HG03108 (cell line): ENCODE results near the gene TRIM5.

Experiments
- ATAC-seq: cut with Tn5 transposase; IDR thresholded peaks from one replicate; pipeline ENCODE4 v1.9.1; 2021; ENCODE audit warnings: moderate library complexity; ENCODE audit not compliant: unreplicated experiment

TRIM5 gene

DNA sequence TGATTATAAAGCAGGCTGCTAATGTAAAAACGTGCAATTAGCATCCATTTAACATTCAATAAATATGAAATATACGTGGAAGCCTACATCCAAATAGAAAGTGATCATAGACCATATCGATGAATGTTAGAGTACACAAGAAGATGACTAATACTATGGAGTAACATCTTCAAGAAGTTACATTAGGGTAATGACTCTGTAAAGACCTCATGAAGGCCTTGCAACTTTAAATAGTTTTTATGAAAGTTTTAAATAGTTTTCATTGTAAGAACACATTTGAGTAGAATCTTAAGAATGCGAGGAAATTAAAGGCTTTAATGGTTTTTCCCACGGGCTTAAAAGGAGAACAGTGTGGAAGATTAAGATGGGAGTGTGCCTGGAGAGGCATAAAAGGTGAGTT is 58.7 kb downstream of the TRIM5 start:
- no peak for ATAC-seq

DNA sequence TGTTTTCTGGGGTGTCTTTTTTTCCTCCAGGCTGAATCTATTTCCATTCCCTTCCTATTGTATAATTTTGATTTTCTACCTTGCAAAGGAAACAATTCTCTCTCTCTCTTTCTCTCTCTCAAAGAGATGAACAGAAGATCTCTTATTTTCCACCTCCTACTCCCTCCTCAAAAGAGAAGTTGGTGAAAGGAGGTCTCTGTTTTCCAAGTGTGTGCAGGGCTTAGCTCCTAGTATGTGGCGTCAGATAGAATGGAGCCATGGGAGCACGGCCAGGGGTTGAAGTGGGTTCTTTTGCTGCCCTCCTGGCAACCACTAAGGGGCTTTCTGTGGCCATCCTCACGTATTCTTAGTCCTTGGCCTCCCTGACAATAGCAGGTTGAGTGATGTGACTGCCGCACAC is 59.6 kb downstream of the TRIM5 start:
- ATAC-seq = no peak

DNA sequence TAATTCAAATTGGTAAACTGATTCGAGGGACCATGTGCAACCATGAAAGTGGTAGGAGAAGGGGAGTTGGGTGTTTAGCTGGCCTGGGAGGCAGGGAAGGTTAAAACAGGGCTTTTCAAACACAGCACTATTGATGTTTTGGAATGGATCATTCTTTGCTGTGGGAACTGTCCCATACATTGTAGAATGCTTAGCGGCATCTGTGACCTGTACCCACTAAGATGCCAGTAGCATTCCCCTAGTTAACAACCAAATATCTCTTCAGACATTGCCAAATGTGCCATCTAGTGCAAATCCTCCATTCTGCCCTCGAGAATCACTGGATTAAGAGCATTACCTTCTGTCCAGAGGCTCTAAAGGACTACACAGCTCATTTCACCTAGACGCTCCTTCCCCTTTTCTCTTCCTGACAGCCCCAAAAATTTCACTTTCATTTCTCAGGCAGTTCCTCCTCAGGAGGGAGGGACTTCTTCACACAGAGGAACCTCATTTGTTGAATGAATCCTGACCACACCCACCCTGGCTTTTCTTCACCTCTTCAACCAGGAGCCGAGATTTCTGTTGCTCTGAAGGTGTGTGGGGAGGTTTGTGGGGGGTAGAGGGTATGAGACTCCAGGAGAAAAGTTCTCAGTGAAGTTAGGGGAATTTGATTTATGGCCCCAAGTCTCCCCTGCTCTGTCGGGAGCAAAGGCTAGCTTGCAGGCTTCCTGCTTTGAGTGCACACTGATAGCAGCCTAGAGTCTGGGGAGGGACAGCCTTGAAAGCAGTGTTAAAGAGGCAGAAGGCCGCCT is 60.2 kb downstream of the TRIM5 start, which contains the start of gene TRIM34:
TRIM34 (plus strand) TSS at position 513 of the 791 bp plus-strand sequence. CDS start 7,331 bp downstream, outside the sequence.
- ATAC-seq = peak; percentile 97

DNA sequence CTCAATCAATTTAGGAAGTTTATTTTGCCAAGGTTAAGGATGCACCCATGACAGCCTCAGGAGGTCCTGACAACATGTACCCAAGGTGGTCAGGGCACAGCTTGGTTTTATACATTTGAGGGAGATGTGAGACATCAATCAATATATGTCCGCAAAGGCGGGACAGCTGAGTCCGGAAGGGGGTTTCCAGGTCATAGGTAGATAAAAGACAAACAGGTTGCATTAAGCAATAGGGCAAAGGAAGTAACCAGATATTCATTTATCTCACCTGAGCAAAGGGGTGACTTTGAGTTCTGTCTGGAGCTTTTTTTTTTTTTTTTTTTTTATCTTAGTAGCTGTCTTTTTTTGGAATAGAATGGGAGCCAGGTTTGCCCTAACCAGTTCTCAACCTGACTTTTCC is 62.1 kb downstream of the TRIM5 start:
- ATAC-seq = no peak

DNA sequence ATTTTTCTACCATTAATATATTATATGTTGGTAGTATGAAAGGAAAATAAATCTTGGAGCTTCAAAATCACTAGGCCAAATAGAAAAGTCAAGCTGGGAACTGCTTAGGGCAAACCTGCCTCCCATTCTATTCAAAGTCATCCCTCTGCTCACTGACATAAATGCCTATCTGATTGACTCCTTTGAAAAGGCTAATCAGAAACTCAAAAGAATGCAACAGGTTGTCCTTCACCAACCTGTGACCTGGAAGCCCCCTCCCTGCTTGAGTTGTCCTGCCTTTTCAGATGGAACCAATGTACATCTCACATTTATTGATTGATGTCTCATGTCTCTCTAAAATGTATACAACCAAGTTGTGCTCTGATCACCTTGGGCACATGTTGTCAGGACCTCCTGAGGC is 63.3 kb downstream of the TRIM5 start:
- no peak for ATAC-seq

DNA sequence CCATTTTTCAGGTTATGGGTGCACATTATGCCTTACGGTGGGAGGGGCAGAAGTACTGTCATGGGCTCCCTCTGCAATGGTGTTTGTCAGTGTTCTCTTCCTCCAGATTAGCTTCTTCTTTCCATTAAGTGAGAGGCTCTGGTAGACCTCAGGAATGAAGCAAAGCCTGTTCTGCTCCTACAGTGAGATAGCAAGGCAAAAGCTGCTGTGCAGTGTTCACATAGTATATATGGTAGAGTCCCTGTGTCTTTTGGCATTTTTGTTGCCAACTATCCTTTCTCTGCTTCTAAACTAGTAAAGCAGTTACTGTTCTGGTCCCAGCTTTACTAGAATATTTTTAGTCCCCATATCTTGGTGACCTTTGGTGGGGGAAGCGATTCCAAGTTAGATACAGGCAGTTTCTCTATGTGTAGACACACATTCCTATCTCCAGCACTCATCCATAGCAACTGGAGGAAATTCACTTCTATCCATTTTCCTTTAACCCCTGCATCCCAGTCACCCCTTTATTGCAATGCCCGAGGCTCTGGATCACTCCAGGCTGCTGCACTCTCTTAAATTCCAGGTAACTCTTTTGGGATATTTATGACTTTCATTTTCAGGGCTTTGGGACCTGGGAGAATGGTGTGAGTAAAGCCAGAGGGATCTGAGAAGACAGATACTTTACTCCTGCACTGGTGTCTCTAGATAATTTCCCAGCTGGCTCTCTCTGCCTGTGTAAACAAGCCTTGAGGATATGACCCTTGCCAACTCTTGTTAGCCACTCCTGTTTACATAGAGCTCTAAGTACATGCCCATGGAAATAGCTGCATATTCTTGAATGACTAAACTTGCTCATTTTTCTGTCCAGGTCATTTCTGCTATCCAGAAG is 64.0 kb downstream of the TRIM5 start:
- no peak for ATAC-seq

DNA sequence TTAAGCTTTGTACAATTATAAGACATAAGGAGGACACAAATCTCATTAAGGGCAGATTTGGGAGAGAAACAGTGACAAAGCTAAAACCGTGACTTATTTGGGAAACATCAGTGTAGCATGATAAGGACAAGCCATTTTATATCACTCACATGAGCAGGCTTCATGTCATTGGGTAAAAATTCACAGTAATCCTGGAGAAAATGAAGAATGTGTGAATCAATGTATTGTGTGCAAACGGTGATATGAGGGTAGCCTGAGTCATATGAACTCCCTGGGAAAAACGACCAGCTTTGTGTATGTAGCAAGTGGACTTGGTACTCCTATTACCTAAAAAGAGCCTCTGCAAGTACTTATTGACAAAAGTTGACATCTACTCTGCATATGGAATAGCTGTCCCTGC is 66.1 kb downstream of the TRIM5 start:
- no peak for ATAC-seq
